ENCODE measurements around the gene PDZD2. TPM values are rescaled to one million over a fixed set of nuclear protein-coding genes. Genes with fewer than 3 reads are reported as not detected.

Gene PDZD2
- total and polyA plus RNA-seq, 2 experiments from 2014 or later: 8.3 to 16.9 TPM

DNA sequence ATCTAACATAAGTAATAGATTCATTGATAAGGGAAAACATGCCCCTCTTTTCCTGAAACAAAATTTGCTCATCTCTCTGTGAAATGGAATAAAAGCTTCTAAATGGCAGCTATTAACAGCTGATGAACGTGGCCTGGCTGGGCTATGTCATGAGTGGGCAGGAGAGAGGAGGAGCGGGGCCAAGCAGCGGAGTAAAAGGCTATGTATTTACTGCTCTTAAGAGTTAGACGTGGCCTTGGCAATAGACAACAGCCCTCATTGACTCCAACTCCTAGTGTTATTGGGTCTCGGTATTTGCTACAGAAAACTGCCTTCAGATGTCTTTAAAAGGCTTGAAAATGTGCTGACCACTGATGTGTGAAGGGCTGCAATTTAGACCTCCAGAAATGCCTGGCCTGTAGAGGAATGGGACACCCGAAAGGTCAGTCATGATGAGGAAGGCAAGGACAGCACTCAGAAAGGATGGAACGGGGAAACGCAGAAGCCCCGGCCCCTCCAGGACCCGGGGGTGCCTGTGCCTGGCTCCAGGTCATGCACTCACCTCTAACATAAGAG lies 116.8 kb downstream of the PDZD2 start (continued):
- TF ChIP-seq JUNB (IDR thresholded peaks at IDR 0.05; ENCODE audit: unreplicated experiment): no peak
- TF ChIP-seq, protein P1, sequence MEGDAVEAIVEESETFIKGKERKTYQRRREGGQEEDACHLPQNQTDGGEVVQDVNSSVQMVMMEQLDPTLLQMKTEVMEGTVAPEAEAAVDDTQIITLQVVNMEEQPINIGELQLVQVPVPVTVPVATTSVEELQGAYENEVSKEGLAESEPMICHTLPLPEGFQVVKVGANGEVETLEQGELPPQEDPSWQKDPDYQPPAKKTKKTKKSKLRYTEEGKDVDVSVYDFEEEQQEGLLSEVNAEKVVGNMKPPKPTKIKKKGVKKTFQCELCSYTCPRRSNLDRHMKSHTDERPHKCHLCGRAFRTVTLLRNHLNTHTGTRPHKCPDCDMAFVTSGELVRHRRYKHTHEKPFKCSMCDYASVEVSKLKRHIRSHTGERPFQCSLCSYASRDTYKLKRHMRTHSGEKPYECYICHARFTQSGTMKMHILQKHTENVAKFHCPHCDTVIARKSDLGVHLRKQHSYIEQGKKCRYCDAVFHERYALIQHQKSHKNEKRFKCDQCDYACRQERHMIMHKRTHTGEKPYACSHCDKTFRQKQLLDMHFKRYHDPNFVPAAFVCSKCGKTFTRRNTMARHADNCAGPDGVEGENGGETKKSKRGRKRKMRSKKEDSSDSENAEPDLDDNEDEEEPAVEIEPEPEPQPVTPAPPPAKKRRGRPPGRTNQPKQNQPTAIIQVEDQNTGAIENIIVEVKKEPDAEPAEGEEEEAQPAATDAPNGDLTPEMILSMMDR (conservative IDR thresholded peaks at IDR 0.05; ENCODE audit: low read depth in 2 of 2): no peak
- TF ChIP-seq, protein P2, sequence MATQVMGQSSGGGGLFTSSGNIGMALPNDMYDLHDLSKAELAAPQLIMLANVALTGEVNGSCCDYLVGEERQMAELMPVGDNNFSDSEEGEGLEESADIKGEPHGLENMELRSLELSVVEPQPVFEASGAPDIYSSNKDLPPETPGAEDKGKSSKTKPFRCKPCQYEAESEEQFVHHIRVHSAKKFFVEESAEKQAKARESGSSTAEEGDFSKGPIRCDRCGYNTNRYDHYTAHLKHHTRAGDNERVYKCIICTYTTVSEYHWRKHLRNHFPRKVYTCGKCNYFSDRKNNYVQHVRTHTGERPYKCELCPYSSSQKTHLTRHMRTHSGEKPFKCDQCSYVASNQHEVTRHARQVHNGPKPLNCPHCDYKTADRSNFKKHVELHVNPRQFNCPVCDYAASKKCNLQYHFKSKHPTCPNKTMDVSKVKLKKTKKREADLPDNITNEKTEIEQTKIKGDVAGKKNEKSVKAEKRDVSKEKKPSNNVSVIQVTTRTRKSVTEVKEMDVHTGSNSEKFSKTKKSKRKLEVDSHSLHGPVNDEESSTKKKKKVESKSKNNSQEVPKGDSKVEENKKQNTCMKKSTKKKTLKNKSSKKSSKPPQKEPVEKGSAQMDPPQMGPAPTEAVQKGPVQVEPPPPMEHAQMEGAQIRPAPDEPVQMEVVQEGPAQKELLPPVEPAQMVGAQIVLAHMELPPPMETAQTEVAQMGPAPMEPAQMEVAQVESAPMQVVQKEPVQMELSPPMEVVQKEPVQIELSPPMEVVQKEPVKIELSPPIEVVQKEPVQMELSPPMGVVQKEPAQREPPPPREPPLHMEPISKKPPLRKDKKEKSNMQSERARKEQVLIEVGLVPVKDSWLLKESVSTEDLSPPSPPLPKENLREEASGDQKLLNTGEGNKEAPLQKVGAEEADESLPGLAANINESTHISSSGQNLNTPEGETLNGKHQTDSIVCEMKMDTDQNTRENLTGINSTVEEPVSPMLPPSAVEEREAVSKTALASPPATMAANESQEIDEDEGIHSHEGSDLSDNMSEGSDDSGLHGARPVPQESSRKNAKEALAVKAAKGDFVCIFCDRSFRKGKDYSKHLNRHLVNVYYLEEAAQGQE (IDR thresholded peaks at IDR 0.05; ENCODE audit: unreplicated experiment): no peak
- TF ChIP-seq, protein P3, sequence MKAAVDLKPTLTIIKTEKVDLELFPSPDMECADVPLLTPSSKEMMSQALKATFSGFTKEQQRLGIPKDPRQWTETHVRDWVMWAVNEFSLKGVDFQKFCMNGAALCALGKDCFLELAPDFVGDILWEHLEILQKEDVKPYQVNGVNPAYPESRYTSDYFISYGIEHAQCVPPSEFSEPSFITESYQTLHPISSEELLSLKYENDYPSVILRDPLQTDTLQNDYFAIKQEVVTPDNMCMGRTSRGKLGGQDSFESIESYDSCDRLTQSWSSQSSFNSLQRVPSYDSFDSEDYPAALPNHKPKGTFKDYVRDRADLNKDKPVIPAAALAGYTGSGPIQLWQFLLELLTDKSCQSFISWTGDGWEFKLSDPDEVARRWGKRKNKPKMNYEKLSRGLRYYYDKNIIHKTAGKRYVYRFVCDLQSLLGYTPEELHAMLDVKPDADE (IDR thresholded peaks at IDR 0.05): no peak
- no peak for TF ChIP-seq ZNF114 (CRISPR knock-in tag; IDR thresholded peaks at IDR 0.05)
- no peak for TF ChIP-seq ZNF331 (CRISPR knock-in tag; IDR thresholded peaks at IDR 0.05; ENCODE audit: low read depth)
- TF ChIP-seq NANOG (IDR thresholded peaks at IDR 0.05; ENCODE audit: borderline replicate concordance): no peak
- no peak for TF ChIP-seq EZH2phosphoT487 (IDR thresholded peaks at IDR 0.05; ENCODE audit: unreplicated experiment)
- TF ChIP-seq CREB1 (CRISPR knock-in tag; IDR thresholded peaks at IDR 0.05; ENCODE audit: low read depth): no peak
- TF ChIP-seq POLR2AphosphoS5 (IDR thresholded peaks at IDR 0.05; ENCODE audit: low read depth): no peak
- no peak for TF ChIP-seq STAT1 (IDR thresholded peaks at IDR 0.05; ENCODE audit: unreplicated experiment)

DNA sequence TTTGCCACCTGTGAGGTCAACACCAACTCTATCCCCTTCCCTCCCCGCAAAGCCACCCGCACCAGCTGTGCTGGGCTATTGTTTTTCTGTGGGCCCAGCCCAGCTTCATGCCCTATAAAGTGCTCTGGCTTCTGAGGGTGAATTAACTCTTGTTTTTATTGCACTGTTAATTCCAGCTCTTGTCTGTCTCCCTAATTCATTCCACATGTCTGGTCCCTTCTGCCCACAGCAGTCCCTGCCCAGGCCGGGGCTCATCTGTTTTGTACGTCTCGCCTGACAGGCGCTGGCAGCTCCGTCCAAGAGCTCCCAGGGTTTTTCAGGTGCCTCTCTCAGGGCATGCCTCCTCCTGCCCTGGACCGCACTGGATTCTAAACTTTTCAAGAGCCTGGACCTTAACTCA lies 118.9 kb downstream of the PDZD2 start:
- H3K4me3 Mint-ChIP-seq: no peak overlapping the region
- peaks cover 24% of the 10 kb centered on the region for H3K4me1 Mint-ChIP-seq
- no peak overlapping the region for H3K4me2 ChIP-seq
- peaks cover 1% of the 10 kb centered on the region; the same call in 1 of the 3 replicates for H3K9me3 Mint-ChIP-seq
- H3K27ac Mint-ChIP-seq: no peak overlapping the region
- no peak for DNase-seq (ENCODE audit: low spot score)
- H3K4me1 ChIP-seq (ENCODE audit: insufficient read depth): peaks cover 22% of the 10 kb centered on the region
- H3F3A ChIP-seq (replicated peaks; ENCODE audit: low read depth): no peaks in the 10 kb centered on the region
- no peaks in the 10 kb centered on the region for H3K79me2 ChIP-seq (replicated peaks; ENCODE audit: insufficient read depth)
- no peak overlapping the region for H3K27ac ChIP-seq (ENCODE audit: low read depth)
- ATAC-seq: no peak
- H3K4me3 ChIP-seq: no peak overlapping the region
- no peak overlapping the region for H2AFZ ChIP-seq
- H3K9me2 ChIP-seq (ENCODE audit: insufficient read depth): no peaks in the 10 kb centered on the region
- peaks cover 11% of the 10 kb centered on the region for H3K27me3 ChIP-seq (ENCODE audit: insufficient read depth)
- H3K27me3 Mint-ChIP-seq (ENCODE audit: insufficient read depth, low read depth, poor library complexity): peaks cover 24% of the 10 kb centered on the region
- H4K20me1 ChIP-seq (replicated peaks; ENCODE audit: insufficient read depth): no peaks in the 10 kb centered on the region
- no peaks in the 10 kb centered on the region for H3K36me3 ChIP-seq (ENCODE audit: insufficient read depth)
- no peaks in the 10 kb centered on the region; the same call in 2 of the 3 replicates for H3K36me3 Mint-ChIP-seq (ENCODE audit: low read depth)
- TF ChIP-seq, protein P1 (conservative IDR thresholded peaks at IDR 0.05; ENCODE audit: low read depth in 2 of 2): no peak
- TF ChIP-seq CREB1 (CRISPR knock-in tag; IDR thresholded peaks at IDR 0.05; ENCODE audit: low read depth) (no peak), ZNF114 (CRISPR knock-in tag; IDR thresholded peaks at IDR 0.05) (no peak), JUNB (IDR thresholded peaks at IDR 0.05; ENCODE audit: unreplicated experiment) (no peak)

Measured in GM23338 (cell line).